HG03039 (cell line): Measurements from ENCODE around the gene SCN11A.
A peak's percentile ranks its signal among the peaks of the same experiment; 100 is the strongest.
"Not testable (repeated sequence)": the region's sequence is repeated elsewhere in the genome, so short reads cannot be mapped to it uniquely, and the experiment has no call there.

Experiments
- ATAC-seq: cut with Tn5 transposase; IDR thresholded peaks from one replicate; pipeline ENCODE4 v1.9.1; 2021; ENCODE audit warnings: mild to moderate bottlenecking, moderate library complexity; ENCODE audit not compliant: unreplicated experiment

Gene SCN11A

GRCh38 chr3:39067286-39067685 lies 15.5 kb upstream of the SCN11A start:
- no peak for ATAC-seq

GRCh38 chr3:39065197-39065596 lies 13.5 kb upstream of the SCN11A start:
- peak; percentile 94 for ATAC-seq

- no peak for ATAC-seq
Measured at GRCh38 chr3:39064646-39065045, 12.9 kb upstream of the SCN11A start.

- ATAC-seq = no peak
Measured at GRCh38 chr3:39063143-39063542, 11.4 kb upstream of the SCN11A start.

GRCh38 chr3:39062180-39062579 lies 10.4 kb upstream of the SCN11A start:
- ATAC-seq = no peak

GRCh38 chr3:39061228-39061627 lies 9.5 kb upstream of the SCN11A start:
- ATAC-seq = not testable (repeated sequence)

GRCh38 chr3:39056151-39056550 lies 4.4 kb upstream of the SCN11A start:
- no peak for ATAC-seq

GRCh38 chr3:39053696-39054095 lies 2.0 kb upstream of the SCN11A start:
- no peak for ATAC-seq

GRCh38 chr3:39052583-39052982 lies 839 bp upstream of the SCN11A start:
- ATAC-seq = no peak

- no peak for ATAC-seq
Measured at GRCh38 chr3:39050029-39050428, 1.7 kb downstream of the SCN11A start.

GRCh38 chr3:39038165-39038564 lies 13.6 kb downstream of the SCN11A start:
- no peak for ATAC-seq

GRCh38 chr3:39029556-39029955 lies 22.2 kb downstream of the SCN11A start:
- no peak for ATAC-seq

- ATAC-seq = no peak
Measured at GRCh38 chr3:39028546-39028945, 23.2 kb downstream of the SCN11A start.

GRCh38 chr3:39025222-39025970 lies 26.3 kb downstream of the SCN11A start:
- ATAC-seq = no peak

- ATAC-seq = no peak
Measured at GRCh38 chr3:39024497-39024896, 27.2 kb downstream of the SCN11A start.

GRCh38 chr3:39022286-39022630 lies 29.5 kb downstream of the SCN11A start:
- no peak for ATAC-seq

GRCh38 chr3:39021465-39022285 lies 30.1 kb downstream of the SCN11A start:
- ATAC-seq = no peak

- no peak for ATAC-seq
Measured at GRCh38 chr3:39021029-39021428, 30.7 kb downstream of the SCN11A start.

- no peak for ATAC-seq
Measured at GRCh38 chr3:39019299-39019698, 32.4 kb downstream of the SCN11A start.

GRCh38 chr3:39015418-39015817 lies 36.3 kb downstream of the SCN11A start:
- no peak for ATAC-seq

- no peak for ATAC-seq
Measured at GRCh38 chr3:39013921-39014509, 37.7 kb downstream of the SCN11A start.

- ATAC-seq = no peak
Measured at GRCh38 chr3:39013289-39013688, 38.5 kb downstream of the SCN11A start.
